Measurements from ENCODE around the gene FNDC3B.

FNDC3B gene

DNA sequence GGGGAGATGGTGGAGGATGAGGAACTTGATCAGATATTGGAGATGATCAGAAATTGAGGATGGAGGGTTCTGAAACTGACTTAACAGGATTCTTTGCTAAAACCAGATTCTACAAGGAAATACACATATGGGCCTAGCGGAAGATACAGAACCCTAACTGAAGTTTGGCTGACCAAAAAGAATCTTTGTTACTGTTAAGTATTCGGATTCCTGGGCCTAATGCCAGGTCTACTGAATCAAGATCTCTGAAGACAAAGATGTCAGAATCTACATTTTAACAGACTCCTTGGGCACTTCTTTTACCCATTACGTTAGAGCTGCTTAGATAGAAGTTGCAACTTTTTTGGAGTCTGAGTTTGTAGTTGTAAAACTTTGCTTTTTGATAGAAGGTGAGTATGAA lies 137.7 kb downstream of the FNDC3B start:
- DNase-seq (ENCODE audit: insufficient read length, low spot score) = no peak
- TF ChIP-seq, protein P1, sequence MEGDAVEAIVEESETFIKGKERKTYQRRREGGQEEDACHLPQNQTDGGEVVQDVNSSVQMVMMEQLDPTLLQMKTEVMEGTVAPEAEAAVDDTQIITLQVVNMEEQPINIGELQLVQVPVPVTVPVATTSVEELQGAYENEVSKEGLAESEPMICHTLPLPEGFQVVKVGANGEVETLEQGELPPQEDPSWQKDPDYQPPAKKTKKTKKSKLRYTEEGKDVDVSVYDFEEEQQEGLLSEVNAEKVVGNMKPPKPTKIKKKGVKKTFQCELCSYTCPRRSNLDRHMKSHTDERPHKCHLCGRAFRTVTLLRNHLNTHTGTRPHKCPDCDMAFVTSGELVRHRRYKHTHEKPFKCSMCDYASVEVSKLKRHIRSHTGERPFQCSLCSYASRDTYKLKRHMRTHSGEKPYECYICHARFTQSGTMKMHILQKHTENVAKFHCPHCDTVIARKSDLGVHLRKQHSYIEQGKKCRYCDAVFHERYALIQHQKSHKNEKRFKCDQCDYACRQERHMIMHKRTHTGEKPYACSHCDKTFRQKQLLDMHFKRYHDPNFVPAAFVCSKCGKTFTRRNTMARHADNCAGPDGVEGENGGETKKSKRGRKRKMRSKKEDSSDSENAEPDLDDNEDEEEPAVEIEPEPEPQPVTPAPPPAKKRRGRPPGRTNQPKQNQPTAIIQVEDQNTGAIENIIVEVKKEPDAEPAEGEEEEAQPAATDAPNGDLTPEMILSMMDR (IDR thresholded peaks at IDR 0.05; ENCODE audit: insufficient read depth, missing control alignments) = no peak
- no peak for FAIRE-seq

DNA sequence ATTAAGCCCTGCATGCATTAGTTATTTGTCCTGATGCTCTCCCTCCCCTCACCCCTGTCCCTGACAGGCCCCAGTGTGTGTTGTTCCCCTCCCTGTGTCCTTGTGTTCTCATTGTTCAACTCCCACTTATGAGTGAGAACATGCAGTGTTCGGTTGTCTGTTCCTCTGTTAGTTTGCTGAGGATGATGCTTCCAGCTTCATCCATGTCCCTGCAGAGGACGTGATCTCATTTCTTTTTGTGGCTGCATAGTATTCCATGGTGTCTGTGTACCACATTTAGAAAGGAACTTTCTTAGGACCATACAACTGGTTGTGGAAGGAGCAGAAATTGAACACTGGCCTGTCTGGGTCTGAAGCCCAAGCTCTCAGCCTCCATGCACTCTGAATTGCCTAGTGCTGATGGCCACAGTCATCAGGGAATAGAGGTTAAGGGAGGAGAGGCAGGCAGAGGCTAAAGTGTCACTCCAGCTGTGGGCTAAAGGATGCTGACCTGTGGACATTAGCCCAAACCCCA lies 138.5 kb downstream of the FNDC3B start:
- TF ChIP-seq, protein P1 (IDR thresholded peaks at IDR 0.05; ENCODE audit: insufficient read depth, missing control alignments) = no peak
- DNase-seq (ENCODE audit: insufficient read length, low spot score) (no peak), FAIRE-seq (no peak)

DNA sequence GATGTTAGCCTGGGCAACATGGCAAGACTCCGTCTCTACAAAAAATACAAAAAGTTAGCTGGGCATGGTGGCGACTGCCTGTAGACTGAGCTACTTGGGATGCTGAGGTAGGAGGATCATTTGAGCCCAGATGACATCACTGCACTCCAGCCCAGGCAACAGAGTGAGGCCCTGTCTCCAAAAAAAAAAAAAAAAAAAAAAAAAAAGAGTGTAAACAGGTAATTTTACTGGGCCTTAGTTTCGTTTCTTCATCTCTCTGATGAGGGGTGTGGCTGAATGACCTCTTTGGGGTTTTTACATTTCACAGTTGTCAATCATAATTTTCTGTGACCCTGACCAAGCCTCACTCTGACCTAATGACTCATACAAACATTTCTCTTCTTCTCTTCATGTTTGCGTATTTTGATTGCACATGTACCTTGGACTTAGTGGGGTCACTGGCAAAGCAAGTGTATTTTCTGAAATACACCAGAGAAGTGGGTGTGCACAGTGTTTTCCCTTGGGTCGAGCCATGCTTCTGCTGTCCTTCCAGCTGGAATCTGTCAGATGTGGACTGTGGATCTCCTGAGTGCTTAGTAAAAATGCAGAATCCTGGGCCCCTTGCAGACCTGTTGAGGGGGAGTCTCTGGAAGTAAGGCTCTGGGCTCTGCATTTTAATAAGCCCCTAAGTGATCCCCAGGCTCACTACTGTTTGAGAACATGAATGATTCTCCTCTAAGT lies 140.5 kb downstream of the FNDC3B start:
- TF ChIP-seq, protein P1 (IDR thresholded peaks at IDR 0.05; ENCODE audit: insufficient read depth, missing control alignments) = no peak
- FAIRE-seq = no peak
- no peak for DNase-seq (ENCODE audit: insufficient read length, low spot score)

DNA sequence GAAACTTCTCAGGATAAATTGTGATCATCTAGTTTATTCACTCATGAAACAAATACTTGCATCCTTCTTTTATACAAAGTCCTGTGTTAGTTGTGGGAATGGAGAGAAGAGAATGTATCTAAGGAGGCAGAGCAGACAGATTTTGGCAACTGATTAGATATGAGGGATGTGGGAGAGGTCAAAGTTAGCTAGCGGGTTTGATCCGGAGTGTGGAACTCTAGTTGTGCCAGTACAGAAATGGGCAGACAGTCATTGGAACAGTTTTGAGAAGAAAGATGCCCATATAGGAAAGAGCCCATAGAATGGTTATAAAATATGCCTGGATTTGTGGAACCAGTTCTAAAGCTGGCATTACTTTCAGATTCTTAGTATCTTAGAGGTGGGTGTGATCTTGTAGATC lies 141.1 kb downstream of the FNDC3B start:
- FAIRE-seq (no peak), DNase-seq (ENCODE audit: insufficient read length, low spot score) (no peak)
- TF ChIP-seq, protein P1 (IDR thresholded peaks at IDR 0.05; ENCODE audit: insufficient read depth, missing control alignments) = no peak

DNA sequence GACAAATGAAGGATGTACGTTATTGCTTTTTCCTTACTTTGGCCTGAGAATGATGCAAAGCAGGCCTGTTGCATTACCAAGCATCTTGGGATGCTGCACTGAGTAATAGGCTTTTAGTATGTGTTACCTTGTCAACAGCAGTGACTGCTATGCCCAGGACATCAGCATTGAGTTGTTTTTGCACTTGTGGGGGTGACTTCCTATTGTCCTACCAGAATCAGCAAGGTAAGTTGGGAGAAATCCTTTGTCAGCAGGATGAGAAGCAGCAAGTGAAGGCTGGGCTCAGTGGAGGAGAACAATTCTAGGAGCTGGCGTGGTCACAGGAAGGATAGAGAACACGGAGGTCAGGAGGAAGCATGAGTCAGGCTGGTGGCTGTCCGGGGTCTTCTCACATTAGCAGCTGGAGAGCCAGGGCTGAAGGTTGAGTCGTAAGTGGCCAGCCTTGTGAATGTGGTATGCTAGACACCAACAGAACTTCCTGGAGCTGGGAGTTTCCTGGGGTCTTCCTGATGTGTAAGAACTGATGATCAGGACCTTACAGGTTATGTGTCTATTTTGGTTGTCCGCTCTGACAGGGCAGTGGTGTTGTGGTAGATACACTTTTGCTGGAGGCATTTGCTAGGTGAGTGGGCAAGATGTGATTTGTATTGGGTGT lies 142.7 kb downstream of the FNDC3B start:
- no peak for DNase-seq (ENCODE audit: insufficient read length, low spot score)
- FAIRE-seq = no peak

DNA sequence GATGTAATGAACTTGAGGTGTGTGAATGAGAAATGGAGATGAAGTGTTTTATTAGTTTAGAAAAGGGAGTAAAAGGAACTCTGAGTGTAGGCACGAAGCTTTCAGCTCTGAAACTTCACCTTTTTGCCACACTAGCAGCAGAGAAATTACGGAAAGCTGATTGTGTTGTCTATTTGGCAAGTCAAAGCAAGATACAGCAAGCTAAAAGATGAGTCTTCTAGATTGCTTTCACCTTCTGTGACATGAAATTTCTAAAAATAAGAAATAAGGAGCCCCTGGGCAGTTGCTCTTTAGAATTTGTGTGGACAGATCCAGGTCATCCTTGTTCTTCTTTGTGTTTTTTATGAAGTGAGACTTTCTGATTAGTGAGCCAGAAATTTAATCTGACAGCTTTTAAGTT lies 143.4 kb downstream of the FNDC3B start:
- TF ChIP-seq, protein P1 (IDR thresholded peaks at IDR 0.05; ENCODE audit: insufficient read depth, missing control alignments) = no peak
- no peak for FAIRE-seq
- no peak for DNase-seq (ENCODE audit: insufficient read length, low spot score)

More for the DNA sequence above, 142.7 kb downstream of the FNDC3B start:
- TF ChIP-seq, protein P1 (IDR thresholded peaks at IDR 0.05; ENCODE audit: insufficient read depth, missing control alignments) = no peak
